ENCODE measurements around the gene OSTC. TPM values are rescaled to one million over a fixed set of nuclear protein-coding genes. Genes with fewer than 3 reads are reported as not detected.
A peak's percentile ranks its signal among the peaks of the same experiment; 100 is the strongest.

The OSTC gene
- total RNA-seq (2014; rRNA removed; shearing (Covaris generic)), result 277 and 290 TPM in 2 replicates

DNA sequence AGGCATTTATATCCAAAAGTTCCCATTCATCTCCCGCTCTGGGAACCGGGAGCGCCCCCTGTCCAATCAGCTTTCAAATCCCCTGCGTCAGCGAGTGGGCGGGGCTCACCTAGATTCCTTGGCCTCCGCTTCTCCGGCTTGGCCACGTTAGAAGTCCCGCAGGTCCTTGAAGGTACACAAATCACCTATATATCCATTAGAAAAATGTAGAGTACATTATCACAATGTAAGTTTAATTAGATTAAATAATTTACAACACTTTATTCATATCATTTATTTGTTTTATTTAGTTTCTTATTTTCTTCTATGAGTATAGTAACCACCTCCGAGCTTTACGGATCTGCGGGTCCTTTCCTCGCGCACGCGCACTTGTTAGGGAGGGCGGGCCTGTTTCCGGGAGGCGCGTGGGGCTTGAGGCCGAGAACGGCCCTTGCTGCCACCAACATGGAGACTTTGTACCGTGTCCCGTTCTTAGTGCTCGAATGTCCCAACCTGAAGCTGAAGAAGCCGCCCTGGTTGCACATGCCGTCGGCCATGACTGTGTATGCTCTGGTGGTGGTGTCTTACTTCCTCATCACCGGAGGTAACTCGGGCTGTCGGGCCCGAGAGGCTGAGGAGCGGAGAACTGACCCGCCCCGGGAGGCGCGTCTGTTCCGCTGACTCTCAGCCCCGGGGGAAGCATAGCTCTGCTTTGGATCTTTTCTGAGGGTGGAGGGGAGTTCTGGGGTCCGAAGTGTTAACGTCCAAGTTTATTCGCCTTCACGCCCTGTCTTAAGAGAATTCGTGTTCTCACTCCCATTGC, at the start of gene OSTC:
OSTC (plus strand) TSS at position 388 of the 802 bp plus-strand sequence; CDS start at position 445, 57 bp downstream.
- peak; percentile 94 for DNase-seq (ENCODE audit: low spot score)

- no peak for DNase-seq (ENCODE audit: low spot score)
Measured at GRCh38 chr4:108601106-108601505, 49.3 kb upstream of the OSTC start.

DNA sequence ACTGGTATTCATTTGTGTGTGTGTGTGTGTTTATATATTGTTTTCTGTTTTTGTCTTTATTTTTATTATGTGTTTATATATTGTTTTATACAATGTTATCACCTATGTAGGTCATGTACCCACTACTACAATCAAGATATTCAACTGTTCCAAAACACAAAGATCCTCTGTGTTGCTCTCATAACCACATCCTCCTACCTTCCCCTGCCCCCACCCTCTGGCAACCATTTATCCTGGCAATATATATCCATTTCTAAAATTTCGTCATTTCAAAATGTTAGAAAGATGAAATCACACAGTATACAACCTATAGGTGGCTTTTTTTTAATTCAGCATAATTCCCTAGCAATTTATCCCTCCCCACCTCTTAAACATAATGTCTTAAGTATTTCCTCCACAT, 48.9 kb upstream of the OSTC start:
- no peak for DNase-seq (ENCODE audit: low spot score)

DNA sequence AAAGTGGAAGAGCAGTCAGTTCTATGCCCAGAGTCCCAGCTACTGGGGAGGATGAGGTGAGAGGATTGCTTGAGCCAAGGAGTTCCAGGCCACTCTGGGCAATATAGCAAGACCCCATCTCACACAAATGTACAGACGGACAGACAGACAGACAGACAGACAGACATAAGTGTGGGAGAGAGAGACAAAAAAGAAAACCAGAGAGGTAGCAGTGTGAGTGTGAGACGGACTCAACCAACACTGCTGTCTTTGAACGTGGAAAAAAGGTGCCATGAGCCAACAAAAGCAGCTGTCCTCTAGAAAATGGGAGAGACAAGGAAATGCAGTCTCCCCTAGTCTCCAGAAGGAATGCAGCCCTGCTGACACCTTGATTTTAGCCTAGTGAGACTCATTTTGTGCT, 48.2 kb upstream of the OSTC start:
- DNase-seq (ENCODE audit: low spot score), result no peak

DNA sequence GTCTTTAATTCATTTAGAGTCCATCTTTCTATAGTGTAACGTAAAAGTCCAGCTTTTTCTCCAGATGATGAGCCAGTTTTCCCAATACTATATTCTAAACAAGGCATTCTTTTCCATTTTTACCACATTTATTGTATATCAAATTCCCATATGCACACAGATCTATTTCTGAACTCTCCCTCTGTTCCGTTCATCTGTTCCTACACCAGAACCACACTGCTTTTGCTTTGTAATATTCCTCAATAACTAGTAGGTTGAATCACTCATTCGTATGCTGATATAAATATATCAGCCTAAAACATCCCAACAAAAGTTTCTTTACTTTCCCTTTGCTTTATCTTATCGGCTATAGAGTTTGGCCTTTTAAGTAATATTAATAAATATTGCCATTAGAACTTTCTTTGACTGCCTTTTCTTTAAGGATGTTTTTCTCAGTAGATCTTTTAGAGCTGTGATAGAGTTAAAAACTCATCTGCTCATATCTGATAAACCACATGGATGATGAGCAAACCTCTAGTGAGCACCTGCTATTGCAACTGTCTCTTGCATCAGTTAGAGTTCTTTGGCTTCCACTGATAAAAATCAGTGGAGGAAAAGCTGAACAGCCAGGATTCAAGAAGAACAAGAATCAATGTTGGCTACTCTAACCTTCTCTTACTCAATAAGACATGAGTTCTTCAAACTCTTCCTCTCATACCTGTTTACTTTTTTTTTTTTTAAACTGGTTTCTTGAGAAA, 43.2 kb upstream of the OSTC start:
- DNase-seq (ENCODE audit: low spot score), result no peak

GRCh38 chr4:108611365-108611764, 39.0 kb upstream of the OSTC start:
- DNase-seq (ENCODE audit: low spot score), result no peak

- no peak for DNase-seq (ENCODE audit: low spot score)
Measured at GRCh38 chr4:108612365-108612764, 38.0 kb upstream of the OSTC start.

DNA sequence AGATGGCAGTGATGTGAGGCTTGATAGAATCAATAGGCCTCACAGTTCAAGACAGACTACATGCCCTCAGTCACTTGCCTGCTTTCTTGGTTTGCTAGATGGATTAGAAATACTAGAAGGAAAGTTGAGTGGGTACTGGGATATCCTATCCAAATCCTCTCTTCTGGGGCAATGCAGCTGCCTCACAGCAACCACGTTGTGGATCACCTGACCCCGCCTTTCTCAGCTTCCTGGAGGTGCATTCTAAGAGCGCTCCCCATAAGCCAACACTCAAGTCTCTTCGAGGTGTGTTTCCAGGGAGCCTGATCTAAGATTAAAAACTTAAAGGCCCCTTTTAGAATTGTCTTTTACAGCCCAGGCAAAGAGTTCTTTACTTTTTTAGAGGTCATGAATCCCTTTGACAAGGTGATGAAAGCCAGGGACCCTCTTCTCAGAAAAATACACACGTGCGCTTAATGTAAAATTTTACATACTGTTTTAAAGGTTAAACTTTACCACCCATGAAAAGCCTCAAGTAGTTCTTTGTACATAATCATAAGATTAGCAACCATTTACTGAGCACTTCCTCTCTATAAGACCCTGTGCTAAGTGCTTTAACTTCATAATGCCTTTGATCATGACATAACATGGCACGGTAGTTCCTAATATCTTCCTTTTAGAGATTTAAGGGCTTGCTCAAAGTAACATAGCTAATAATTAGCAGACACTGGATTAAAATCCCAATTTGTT, 30.9 kb upstream of the OSTC start:
- DNase-seq (ENCODE audit: low spot score), result no peak

GRCh38 chr4:108620101-108620932, 30.1 kb upstream of the OSTC start, which contains the start of gene RPL34:
TSS of gene RPL34 (plus strand) at chr4:108620576. CDS start at chr4:108621960, 1,384 bp downstream.
- DNase-seq (ENCODE audit: low spot score), result peak; percentile 98

GRCh38 chr4:108620933-108621905, 29.2 kb upstream of the OSTC start:
- no peak for DNase-seq (ENCODE audit: low spot score)

- DNase-seq (ENCODE audit: low spot score), result no peak
Measured at GRCh38 chr4:108622022-108622421, 28.4 kb upstream of the OSTC start.

DNA sequence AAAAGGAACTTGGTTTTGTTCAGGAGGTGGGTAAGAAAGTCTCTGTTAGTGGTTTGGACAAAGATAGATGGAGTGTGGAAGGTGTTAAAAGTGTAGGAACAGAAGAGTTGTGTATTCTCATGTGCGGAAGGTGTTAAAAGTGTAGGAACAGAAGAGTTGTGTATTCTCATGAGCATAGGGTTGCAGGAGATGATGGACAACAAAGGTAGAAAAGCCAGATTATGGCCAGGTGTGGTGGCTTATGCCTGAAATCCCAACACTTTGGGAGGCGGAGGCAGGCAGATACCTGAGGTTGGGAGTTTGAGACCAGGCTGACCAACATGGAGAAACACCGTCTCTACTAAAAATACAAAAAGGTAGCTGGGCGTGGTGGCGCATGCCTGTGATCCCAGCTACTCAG, 27.6 kb upstream of the OSTC start:
- no peak for DNase-seq (ENCODE audit: low spot score)

GRCh38 chr4:108624263-108625056, 25.9 kb upstream of the OSTC start:
- DNase-seq (ENCODE audit: low spot score), result no peak

DNA sequence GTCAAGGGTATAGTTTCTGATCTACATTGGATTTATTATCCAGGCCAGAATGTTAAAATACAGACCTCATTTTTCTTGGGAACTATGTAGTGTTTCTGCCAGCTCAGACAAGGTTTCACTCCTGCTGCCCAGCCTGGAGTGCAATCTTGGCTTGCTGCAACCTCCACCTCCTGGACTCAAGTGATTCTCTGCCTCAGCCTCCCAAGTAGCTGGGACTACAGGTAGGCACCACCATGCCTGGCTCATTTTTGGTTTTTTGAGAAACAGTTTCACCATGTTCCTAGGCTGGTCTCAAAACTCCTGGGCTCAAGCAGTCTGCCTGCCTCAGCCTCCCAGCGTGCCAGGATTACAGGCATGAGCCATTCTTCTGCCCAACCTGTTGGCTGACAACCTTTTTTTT, 24.3 kb upstream of the OSTC start:
- no peak for DNase-seq (ENCODE audit: low spot score)

GRCh38 chr4:108628411-108628810, 22.0 kb upstream of the OSTC start:
- no peak for DNase-seq (ENCODE audit: low spot score)

DNA sequence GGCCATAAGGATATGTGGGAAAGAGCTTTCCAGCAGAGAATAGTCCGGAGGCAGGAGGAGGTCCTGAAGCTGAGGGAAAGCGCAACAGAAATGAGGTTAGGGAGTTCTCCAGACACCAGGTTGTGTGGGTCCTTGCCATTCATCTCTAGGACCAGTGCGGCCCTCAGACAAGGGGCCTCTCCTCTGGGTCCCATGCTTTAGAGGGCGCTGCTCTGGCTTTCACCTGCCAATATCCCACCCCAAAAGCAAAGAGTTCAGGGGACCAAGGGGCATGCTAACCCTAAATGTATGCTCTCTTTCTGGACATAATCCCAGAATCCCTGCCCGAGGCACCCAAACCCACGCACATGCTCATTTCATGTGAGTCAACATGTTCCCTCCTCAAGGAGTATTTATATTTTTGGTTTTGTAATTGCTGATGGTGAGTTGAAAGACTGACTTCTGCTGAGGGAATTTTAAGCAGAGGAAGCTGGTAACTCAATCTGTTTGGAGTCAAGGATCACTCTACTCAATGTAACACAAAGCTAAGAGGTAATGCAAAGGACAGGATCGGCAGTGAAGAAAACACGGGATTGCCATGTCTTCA, 15.2 kb upstream of the OSTC start:
- DNase-seq (ENCODE audit: low spot score), result no peak

- DNase-seq (ENCODE audit: low spot score), result no peak
Measured at GRCh38 chr4:108636246-108636645, 14.2 kb upstream of the OSTC start.

DNA sequence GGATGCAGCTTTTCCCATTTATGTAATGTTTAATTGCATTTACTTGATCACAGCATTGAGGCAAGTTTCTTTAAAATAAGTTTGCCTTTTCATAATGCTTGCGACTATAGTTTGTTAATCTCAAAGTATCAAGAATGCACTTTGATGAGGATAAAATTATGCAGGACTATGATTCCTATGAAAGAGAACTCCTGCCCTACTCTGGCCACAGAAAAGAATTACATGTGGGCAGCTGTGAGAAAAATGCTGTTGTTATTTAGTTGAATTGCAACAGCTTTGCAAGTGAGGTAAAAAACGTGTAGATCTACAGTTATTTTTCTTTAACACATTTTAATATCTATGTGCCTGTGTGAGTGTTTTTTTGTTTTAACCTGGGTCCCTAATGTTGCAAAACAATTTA, 12.5 kb upstream of the OSTC start:
- DNase-seq (ENCODE audit: low spot score), result no peak

DNA sequence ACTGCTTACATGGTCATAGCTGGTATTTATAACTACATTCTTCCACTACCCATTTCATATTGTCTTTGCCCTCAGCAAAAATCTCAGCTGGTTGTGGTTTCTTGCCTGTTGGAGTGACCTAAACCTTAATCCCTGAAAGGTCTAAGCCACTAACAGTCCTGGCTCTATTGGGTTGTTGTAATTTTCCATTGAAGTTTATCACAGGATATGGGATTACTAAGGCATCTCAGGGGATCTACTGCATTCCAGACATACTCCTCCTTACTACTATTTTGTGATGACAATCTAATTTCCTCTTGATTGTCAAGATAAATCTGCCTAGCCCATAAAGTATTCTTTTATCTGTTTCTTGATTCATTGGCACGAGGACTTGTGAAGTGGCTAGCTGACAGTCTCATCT, 6.2 kb upstream of the OSTC start:
- peak; percentile 44 for DNase-seq (ENCODE audit: low spot score)
